Psoas muscle (tissue), 8 donors: ENCODE data around the gene TIMM29. TPM values are rescaled to one million over a fixed set of nuclear protein-coding genes. Genes with fewer than 3 reads are reported as not detected.
A peak's percentile ranks its signal among the peaks of the same experiment; 100 is the strongest.

Experiments used
- ATAC-seq, 4 donors: fragments of 200-7000 bp; cut with Tn5 transposase; one replicate each; pipeline ENCODE4 v1.9.1; 2020; ENCODE audit warnings: moderate library complexity in 3 of 4, mild to moderate bottlenecking in 2 of 4
- DNase-seq, 2 donors: peaks; one replicate each; pipeline ENCODE4 v3.0.0-alpha.2; 2020
- H3K27ac ChIP-seq: fragments of 200-600 bp; one replicate; pipeline ENCODE4 v1.8.0; 2022
- H3K27me3 ChIP-seq, 3 donors: fragments of 200-600 bp in 1 of 3; one replicate each; pipeline versions ENCODE4 v1.6.1 to v1.8.0; 2013 to 2022; ENCODE audit warnings: low read length in 2 of 3, mild to moderate bottlenecking in 2 of 3, moderate library complexity in 1 of 3; ENCODE audit not compliant: insufficient read depth in 3 of 3
- H3K36me3 ChIP-seq, 2 donors: fragments of 200-600 bp in 1 of 2; one replicate each; pipeline versions ENCODE4 v1.6.1 to v1.8.0; 2013 to 2022; ENCODE audit warnings: low read depth in 1 of 2, mild to moderate bottlenecking in 1 of 2, moderate library complexity in 1 of 2; ENCODE audit not compliant: insufficient read depth in 1 of 2
- H3K4me1 ChIP-seq: fragments of 200-600 bp; one replicate; pipeline ENCODE4 v1.8.0; 2022
- H3K4me3 ChIP-seq: fragments of 200-600 bp; one replicate; pipeline ENCODE4 v1.8.0; 2022; ENCODE audit warnings: mild to moderate bottlenecking
- H3K9me3 ChIP-seq: fragments of 200-600 bp; one replicate; pipeline ENCODE4 v1.8.0; 2022
- CTCF ChIP-seq: fragments of 200-600 bp; IDR thresholded peaks from one replicate; pipeline ENCODE4 v1.8.0; 2022; ENCODE audit warnings: antibody characterized with exemption
- WGBS, 3 donors: extraction: QIAGEN DNeasy Blood & Tissue Kit; methylation state at CpG; one replicate each; pipeline versions ENCODE4 v1.1.6 to v1.1.7; 2013; 5-methylcytosine and 5-hydroxymethylcytosine counted together
- intact Hi-C, 2 donors: fragments of 100-400 bp; cut with DNase I; formaldehyde crosslinking; loops; one replicate each; pipeline versions ENCODE4 v1.11.0 to v1.14.2; 2022
- polyA plus RNA-seq, 3 donors: library from polyadenylated mRNA; stranded (reverse); fragments of 200-250 nt; gene quantifications; one replicate each; pipeline ENCODE4 v1.2.3, GENCODE V29; 2013
- total RNA-seq, 4 donors: library from RNA; stranded (reverse); fragmentation: NEBNext Ultra II Directional in 2 of 4; extraction: Animal tissue kit (Norgen Biotek cat#: 25700) in 2 of 4; gene quantifications; one replicate each; pipeline versions ENCODE4 v1.2.1 to v1.2.4, GENCODE V29; 2021 to 2023
- donor health status: healthy with polysubstance abuse.
- donor health status: DM: no; HTN: no; CAD: no; lungs with moderate emphysema.
- donor health status: Bipolar disorder and iron deficiency.
- donor health status: healthy.
- donor health status: DM: yes; HTN: yes; CAD: no.
- donor health status: DM: no; HTN: no; CAD: no.
- donor health status: DM: no; HTN: no; CAD: no.
- donor health status: DM: yes; HTN: yes; CAD: no.

TIMM29 gene
- total and polyA plus RNA-seq, 7 donors: 12.9 to 29.0 (median 18.3) TPM

- intact Hi-C loops: loop anchor here in 1 of 2 donors (2.0 kb wide), 1 partner anchor 16 kb away; no protein-coding TSS in a partner anchor
- Histone ChIP-seq H3K4me3 (peak within 1 kb of the TSS; percentile 71), H3K27ac (peak within 1 kb of the TSS; percentile 95), H3K9me3 (no peaks in the 10 kb centered on the region), H3K36me3 (no peaks in the 10 kb centered on the region), H3K27me3 (no peaks in the 10 kb centered on the region), H3K4me1 (peaks cover 27% of the 10 kb centered on the region)
- DNase-seq (peak; percentile 99), ATAC-seq (peak; percentile 96 to 97 (median 97))
- no peak for TF ChIP-seq CTCF
- WGBS, 3 donors: 0% methylated on average over 37 to 93 of the region's 100 CpGs
Observed at GRCh38 chr19:10960314-10961072, 31.9 kb downstream of the TIMM29 start, which contains the start of gene SMARCA4. Gene SMARCA4 (plus strand): TSS chr19:10961030. CDS start chr19:10984152, 23,122 bp downstream.

DNA sequence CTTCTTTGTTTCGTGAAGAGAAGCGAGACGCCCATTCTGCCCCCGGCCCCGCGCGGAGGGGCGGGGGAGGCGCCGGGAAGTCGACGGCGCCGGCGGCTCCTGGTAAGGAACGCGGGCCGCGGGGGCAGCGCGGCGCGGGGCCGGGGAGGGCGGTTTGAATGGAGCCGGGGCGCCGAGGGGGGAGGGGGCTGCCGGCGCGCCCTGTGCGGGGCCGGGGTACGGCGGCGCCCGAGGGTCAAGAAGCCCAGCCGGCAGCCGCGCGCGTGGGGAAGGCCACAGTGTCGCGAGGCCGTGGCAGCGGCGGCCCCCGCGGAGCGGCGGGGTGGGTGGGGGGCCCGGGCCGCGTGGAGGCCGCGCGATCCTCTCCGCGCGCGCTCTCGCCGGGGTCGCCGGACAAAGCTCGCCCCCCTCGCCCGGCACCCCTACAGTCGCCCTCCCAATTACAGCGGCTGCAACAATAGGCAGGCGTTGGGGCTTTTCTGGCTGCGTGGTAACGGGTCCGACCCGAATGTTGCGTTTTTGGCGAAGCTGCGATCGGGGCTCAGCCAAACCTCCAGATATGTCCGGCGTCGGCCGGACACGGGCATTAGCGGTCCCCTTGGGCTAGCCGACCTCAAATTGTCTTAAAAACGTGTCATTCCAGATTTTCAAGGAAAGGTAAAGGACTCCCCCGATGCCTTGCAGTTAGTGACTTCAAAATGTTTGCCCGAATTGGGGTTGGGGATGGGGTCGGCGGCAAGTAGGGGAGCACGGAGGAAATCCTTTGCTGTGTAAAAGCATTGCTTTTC, 32.7 kb downstream of the TIMM29 start:
- H3K4me1 ChIP-seq: peaks cover 31% of the 10 kb centered on the region
- DNase-seq (peak; percentile 67 to 80), ATAC-seq (peak; percentile 44 to 54 (median 48))
- no peak for TF ChIP-seq CTCF
- H3K36me3 ChIP-seq: no peaks in the 10 kb centered on the region
- H3K9me3 ChIP-seq: no peaks in the 10 kb centered on the region
- H3K27me3 ChIP-seq: no peaks in the 10 kb centered on the region
- intact Hi-C loops: loop anchor here in 1 of 2 donors (2.0 kb wide), 1 partner anchor 16 kb away; no protein-coding TSS in a partner anchor
- H3K27ac ChIP-seq: peak overlapping the region; percentile 95
- peak overlapping the region; percentile 71 for H3K4me3 ChIP-seq
- 0 to 1% (median 1%) methylated on average over 30 to 92 of the region's 92 CpGs for WGBS, 3 donors

DNA sequence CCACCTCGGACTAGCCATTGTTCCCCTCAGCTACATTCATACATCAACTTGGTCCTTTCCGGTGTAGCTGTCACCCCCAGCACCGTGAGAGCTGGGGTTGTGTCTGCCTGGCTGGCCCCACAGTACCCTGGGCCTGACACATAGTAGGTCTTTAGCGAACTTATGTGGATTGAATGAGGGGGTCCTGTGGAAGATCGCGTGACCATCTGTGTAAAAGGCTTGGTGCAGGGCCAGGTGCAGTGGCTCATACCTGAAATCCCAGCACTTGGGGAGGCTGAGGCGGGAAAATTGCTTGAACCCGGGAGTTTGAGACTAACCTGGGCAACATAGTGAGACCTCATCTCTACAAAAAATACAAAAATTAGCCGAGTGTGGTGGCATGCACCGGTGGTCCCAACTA, 34.3 kb downstream of the TIMM29 start:
- intact Hi-C loops: no loop called here
- WGBS, 3 donors: 84 to 89% (median 86%) methylated on average over 10 of the region's 10 CpGs

GRCh38 chr19:10963865-10964264, 35.3 kb downstream of the TIMM29 start:
- Histone ChIP-seq H3K4me3 (no peak overlapping the region), H3K9me3 (no peaks in the 10 kb centered on the region), H3K36me3 (no peaks in the 10 kb centered on the region), H3K27me3 (no peaks in the 10 kb centered on the region), H3K27ac (no peak overlapping the region), H3K4me1 (peaks cover 38% of the 10 kb centered on the region)
- intact Hi-C loops: no loop called here
- DNase-seq: no peak
- ATAC-seq: no peak
- no peak for TF ChIP-seq CTCF
- WGBS, 3 donors: 74 to 86% (median 81%) methylated on average over 4 of the region's 4 CpGs

More for the DNA sequence above, 34.3 kb downstream of the TIMM29 start:
- H3K4me1 ChIP-seq: peaks cover 31% of the 10 kb centered on the region
- no peak overlapping the region for H3K4me3 ChIP-seq
- H3K27ac ChIP-seq: no peak overlapping the region
- no peaks in the 10 kb centered on the region for H3K36me3 ChIP-seq
- H3K27me3 ChIP-seq: no peaks in the 10 kb centered on the region
- no peaks in the 10 kb centered on the region for H3K9me3 ChIP-seq
- no peak for TF ChIP-seq CTCF
- no peak for DNase-seq
- ATAC-seq: no peak
